T-cell (primary cell): ENCODE results near the gene ZNF180. TPM values are rescaled to one million over a fixed set of nuclear protein-coding genes. Genes with fewer than 3 reads are reported as not detected.

ENCODE experiments used
- ATAC-seq, 4 experiments: fragments of 200-7000 bp in 3 of 4; fragments of 150-1000 bp in 1 of 4; cut with Tn5 transposase; replicated peaks in 1 of 4; 1 replicate in 3 of 4; 2 replicates in 1 of 4; pipeline ENCODE4 v1.10.0; 2021; ENCODE audit warnings: moderate library complexity in 3 of 4, mild to moderate bottlenecking in 2 of 4, moderate number of reproducible peaks in 1 of 4
- CTCF ChIA-PET, 2 donors: fragments of 300-600 bp; sonication (Branson Sonifier 250); formaldehyde crosslinking; loops; one replicate each; lab custom pipeline; 2022; ENCODE audit warnings: antibody characterized with exemption in 2 of 2; lab: Charles Lee
- POLR2A ChIA-PET, 2 donors: fragments of 300-600 bp; sonication (Branson Sonifier 250); formaldehyde crosslinking; loops; one replicate each; lab custom pipeline; 2022; ENCODE audit warnings: antibody characterized with exemption in 2 of 2; lab: Charles Lee
- DNase-seq, 35 experiments: peaks; one replicate each; pipeline versions ENCODE4 v3.0.0 to v3.0.0-alpha.2; 2013 to 2023
- H3K27ac ChIP-seq: one replicate; pipeline ENCODE4 v1.5.1; 2013; ENCODE audit warnings: low read length
- H3K27me3 ChIP-seq, 2 experiments: replicated peaks in 1 of 2; 1 replicate in 1 of 2; 2 replicates in 1 of 2; pipeline versions ENCODE4 v1.6.1 to v1.7.0; 2013; ENCODE audit warnings: low read length in 1 of 2, mixed read lengths in 1 of 2; ENCODE audit not compliant: control insufficient read depth in 2 of 2, insufficient read depth in 2 of 2; ENCODE audit errors: extremely low read depth in 1 of 2
- H3K36me3 ChIP-seq, 2 donors: 1 replicate in 1 of 2; 2 replicates in 1 of 2; pipeline versions ENCODE4 v1.6.1 to v1.7.0; 2013; ENCODE audit warnings: low read length in 1 of 2; ENCODE audit not compliant: control insufficient read depth in 2 of 2, insufficient read depth in 1 of 2; ENCODE audit errors: extremely low read depth in 1 of 2
- H3K4me1 ChIP-seq, 2 experiments: 1 replicate in 1 of 2; 2 replicates in 1 of 2; pipeline versions ENCODE4 v1.6.1 to v1.7.0; 2013; ENCODE audit warnings: low read length in 2 of 2, mixed read lengths in 1 of 2; ENCODE audit not compliant: insufficient read depth in 2 of 2, control insufficient read depth in 1 of 2; ENCODE audit errors: extremely low read depth in 1 of 2
- H3K4me3 ChIP-seq, 2 donors: 1 replicate in 1 of 2; 2 replicates in 1 of 2; pipeline versions ENCODE4 v1.5.1 to v1.7.0; 2013; ENCODE audit warnings: mild to moderate bottlenecking in 2 of 2, low read length in 1 of 2, moderate library complexity in 1 of 2; ENCODE audit not compliant: control insufficient read depth in 1 of 2; ENCODE audit errors: extremely low read depth in 1 of 2
- H3K9me3 ChIP-seq: 2 replicates; pipeline ENCODE4 v1.7.0; 2013
- H3K27ac Mint-ChIP-seq, 2 donors: one replicate each; pipeline ENCODE4 v1.8.0; 2020 to 2021; ENCODE audit warnings: mild to moderate bottlenecking in 2 of 2, mixed read lengths in 2 of 2
- H3K27me3 Mint-ChIP-seq, 2 donors: one replicate each; pipeline ENCODE4 v1.8.0; 2021 to 2022; ENCODE audit warnings: mixed read lengths in 2 of 2
- H3K36me3 Mint-ChIP-seq: one replicate; pipeline ENCODE4 v1.8.0; 2021; ENCODE audit warnings: mixed read lengths
- H3K4me1 Mint-ChIP-seq, 3 donors: one replicate each; pipeline ENCODE4 v1.8.0; 2020 to 2022; ENCODE audit warnings: mixed read lengths in 3 of 3, mild to moderate bottlenecking in 1 of 3
- H3K4me3 Mint-ChIP-seq, 3 donors: one replicate each; pipeline ENCODE4 v1.8.0; 2020 to 2022; ENCODE audit warnings: mild to moderate bottlenecking in 3 of 3, mixed read lengths in 3 of 3, moderate library complexity in 3 of 3
- H3K9me3 Mint-ChIP-seq, 3 donors: one replicate each; pipeline ENCODE4 v1.8.0; 2020 to 2022; ENCODE audit warnings: mixed read lengths in 3 of 3
- WGBS: methylation state at CpG from one replicate; pipeline ENCODE4 v1.1.5; 2013; ENCODE audit warnings: missing lambda C conversion rate; ENCODE audit not compliant: insufficient coverage; 5-methylcytosine and 5-hydroxymethylcytosine counted together
- total RNA-seq, 35 experiments: library from RNA in 6 of 35; stranded (reverse) in 6 of 35; fragments of 120-200 nt in 1 of 35; gene quantifications; one replicate each; pipeline versions ENCODE4 v1.2.1 to v1.2.4 and lab custom pipeline; 2013 to 2026

ZNF180 gene
- total RNA-seq, 5 donors from 2014 or later (not counting 1 experiment from before 2014, with no cell fraction given), result 7.0 to 20.1 (median 17.8) TPM

- CTCF ChIA-PET, result no interaction called here
These were observed 27.2 kb upstream of the ZNF180 start for GRCh38 chr19:44527554-44527953.

GRCh38 chr19:44525721-44526430, 25.6 kb upstream of the ZNF180 start:
- DNase-seq (no peak), ATAC-seq (no peak)
- 51% methylated on average over 3 of the region's 4 CpGs for WGBS
- Histone ChIP-seq H3K36me3 (no peaks in the 10 kb centered on the region), H3K9me3 (no peaks in the 10 kb centered on the region), H3K27ac (no peak overlapping the region), H3K4me3 (no peak overlapping the region), H3K4me1 (no peaks in the 10 kb centered on the region), H3K27me3 (peaks cover 2 to 27% of the 10 kb centered on the region in 2 experiments)
- POLR2A ChIA-PET, result no interaction called here
- H3K27me3 Mint-ChIP-seq, result peaks cover 11 to 17% of the 10 kb centered on the region in 2 donors
- H3K36me3 Mint-ChIP-seq, result no peaks in the 10 kb centered on the region
- H3K4me1 Mint-ChIP-seq, result no peaks in the 10 kb centered on the region
- CTCF ChIA-PET, result interaction anchor here in 1 of 2 donors (0.6 kb wide), 1 partner anchor 204 kb away, joined by 5 read pairs; no protein-coding TSS in a partner anchor
- no peak overlapping the region for H3K27ac Mint-ChIP-seq
- peaks cover 2 to 12% (median 4%) of the 10 kb centered on the region in 3 donors for H3K9me3 Mint-ChIP-seq
- H3K4me3 Mint-ChIP-seq, result no peak overlapping the region

More at GRCh38 chr19:44527554-44527953, 27.2 kb upstream of the ZNF180 start:
- Histone ChIP-seq H3K36me3 (no peaks in the 10 kb centered on the region), H3K27ac (no peak overlapping the region), H3K27me3 (peaks cover 2 to 28% of the 10 kb centered on the region in 2 experiments), H3K4me1 (no peaks in the 10 kb centered on the region), H3K4me3 (no peak overlapping the region), H3K9me3 (no peaks in the 10 kb centered on the region)
- H3K27me3 Mint-ChIP-seq, result peaks cover 19% of the 10 kb centered on the region in 2 donors
- no peaks in the 10 kb centered on the region for H3K4me1 Mint-ChIP-seq
- no peak overlapping the region for H3K4me3 Mint-ChIP-seq
- peaks cover 2 to 12% (median 4%) of the 10 kb centered on the region in 3 donors for H3K9me3 Mint-ChIP-seq
- H3K27ac Mint-ChIP-seq, result no peak overlapping the region
- POLR2A ChIA-PET, result no interaction called here
- ATAC-seq (no peak), DNase-seq (no peak)
- 97% methylated on average over 6 of the region's 7 CpGs for WGBS
- H3K36me3 Mint-ChIP-seq, result no peaks in the 10 kb centered on the region

- Mint-ChIP-seq H3K27me3 (peaks cover 0 to 2% of the 10 kb centered on the region in 2 donors), H3K27ac (no peak overlapping the region), H3K36me3 (no peaks in the 10 kb centered on the region), H3K4me1 (no peaks in the 10 kb centered on the region), H3K9me3 (peaks cover 0 to 7% (median 0%) of the 10 kb centered on the region in 3 donors), H3K4me3 (no peak overlapping the region)
- Histone ChIP-seq H3K36me3 (no peaks in the 10 kb centered on the region), H3K4me3 (no peak overlapping the region), H3K9me3 (no peaks in the 10 kb centered on the region), H3K27me3 (peaks cover 0 to 17% of the 10 kb centered on the region in 2 experiments), H3K4me1 (no peaks in the 10 kb centered on the region), H3K27ac (no peak overlapping the region)
- no peak for ATAC-seq
- ChIA-PET CTCF (no interaction called here), POLR2A (no interaction called here)
- DNase-seq, result no peak
- WGBS, result 83% methylated on average over 2 of the region's 2 CpGs
These were observed 21.0 kb upstream of the ZNF180 start for GRCh38 chr19:44521370-44521769.

- Mint-ChIP-seq H3K27ac (no peak overlapping the region), H3K27me3 (peaks cover 0 to 8% of the 10 kb centered on the region in 2 donors), H3K36me3 (no peaks in the 10 kb centered on the region), H3K9me3 (peaks cover 0 to 11% (median 7%) of the 10 kb centered on the region in 3 donors), H3K4me1 (no peaks in the 10 kb centered on the region), H3K4me3 (no peak overlapping the region)
- ChIA-PET POLR2A (no interaction called here), CTCF (no interaction called here)
- no peak for ATAC-seq
- 71% methylated on average over 5 of the region's 7 CpGs for WGBS
- no peak overlapping the region for H3K4me3 ChIP-seq
- H3K27me3 ChIP-seq, result peaks cover 0 to 18% of the 10 kb centered on the region in 2 experiments
- no peaks in the 10 kb centered on the region for H3K9me3 ChIP-seq
- no peaks in the 10 kb centered on the region for H3K36me3 ChIP-seq
- no peaks in the 10 kb centered on the region for H3K4me1 ChIP-seq
- no peak for DNase-seq
- no peak overlapping the region for H3K27ac ChIP-seq
These were observed 16.8 kb upstream of the ZNF180 start for GRCh38 chr19:44517146-44517545.

GRCh38 chr19:44515907-44516306, 15.6 kb upstream of the ZNF180 start:
- Mint-ChIP-seq H3K9me3 (peaks cover 0 to 21% (median 10%) of the 10 kb centered on the region in 3 donors), H3K4me1 (no peaks in the 10 kb centered on the region), H3K4me3 (no peak overlapping the region), H3K36me3 (no peaks in the 10 kb centered on the region), H3K27ac (no peak overlapping the region), H3K27me3 (peaks cover 3 to 15% of the 10 kb centered on the region in 2 donors)
- ChIA-PET POLR2A (no interaction called here), CTCF (interaction anchor here in 1 of 2 donors (0.6 kb wide), 1 partner anchor 15 kb away, joined by 3 read pairs; the partner anchor contains the start of gene ZNF180)
- Histone ChIP-seq H3K27me3 (peaks cover 0 to 19% of the 10 kb centered on the region in 2 experiments), H3K36me3 (no peaks in the 10 kb centered on the region), H3K4me3 (no peak overlapping the region), H3K9me3 (no peaks in the 10 kb centered on the region), H3K27ac (no peak overlapping the region), H3K4me1 (no peaks in the 10 kb centered on the region)
- DNase-seq (no peak), ATAC-seq (no peak)
- no CpG with 5 or more reads among the region's 1 CpG for WGBS

GRCh38 chr19:44515031-44515430, 14.7 kb upstream of the ZNF180 start:
- POLR2A ChIA-PET, result no interaction called here
- H3K4me1 Mint-ChIP-seq, result no peaks in the 10 kb centered on the region
- H3K27ac Mint-ChIP-seq, result no peak overlapping the region
- peaks cover 4 to 26% (median 10%) of the 10 kb centered on the region in 3 donors for H3K9me3 Mint-ChIP-seq
- Histone ChIP-seq H3K27me3 (peaks cover 0 to 19% of the 10 kb centered on the region in 2 experiments), H3K27ac (no peak overlapping the region), H3K36me3 (no peaks in the 10 kb centered on the region), H3K4me1 (no peaks in the 10 kb centered on the region), H3K4me3 (no peak overlapping the region), H3K9me3 (no peaks in the 10 kb centered on the region)
- no peaks in the 10 kb centered on the region for H3K36me3 Mint-ChIP-seq
- no CpG with 5 or more reads among the region's 3 CpGs for WGBS
- no peak overlapping the region for H3K4me3 Mint-ChIP-seq
- DNase-seq, result no peak
- H3K27me3 Mint-ChIP-seq, result peaks cover 3 to 22% of the 10 kb centered on the region in 2 donors
- no peak for ATAC-seq
- CTCF ChIA-PET, result no interaction called here
